CD14-positive monocyte (primary cell): Measurements from ENCODE around the gene ZNF500. TPM values are rescaled to one million over a fixed set of nuclear protein-coding genes. Genes with fewer than 3 reads are reported as not detected.
"Not testable (repeated sequence)": the region's sequence is repeated elsewhere in the genome, so short reads cannot be mapped to it uniquely, and the experiment has no call there.

Source experiments
- DNase-seq, 3 donors: peaks; one replicate each; pipeline ENCODE4 v3.0.0-alpha.2; 2011 to 2022
- H2AFZ ChIP-seq: 2 replicates; pipeline ENCODE4 v1.6.0; 2012; ENCODE audit warnings: mild to moderate bottlenecking, low read depth, low read length, inconsistent platforms; ENCODE audit not compliant: insufficient read depth, poor library complexity, severe bottlenecking
- H3K27ac ChIP-seq, 2 donors: 1 replicate in 1 of 2; 2 replicates in 1 of 2; pipeline ENCODE4 v1.5.1; 2012 to 2013; ENCODE audit warnings: low read length in 2 of 2, control low read depth in 1 of 2, inconsistent platforms in 1 of 2, low read depth in 1 of 2, mild to moderate bottlenecking in 1 of 2
- H3K27me3 ChIP-seq, 2 donors: one replicate each; pipeline versions ENCODE4 v1.6.0 to v1.6.1; 2011 to 2013; ENCODE audit warnings: low read length in 2 of 2; ENCODE audit not compliant: control insufficient read depth in 2 of 2, insufficient read depth in 2 of 2
- H3K36me3 ChIP-seq, 2 donors: replicated peaks in 1 of 2; 1 replicate in 1 of 2; 2 replicates in 1 of 2; pipeline versions ENCODE4 v1.5.1 to v1.6.1; 2012 to 2013; ENCODE audit warnings: low read length in 2 of 2, control low read depth in 1 of 2, inconsistent platforms in 1 of 2, mild to moderate bottlenecking in 1 of 2; ENCODE audit not compliant: insufficient read depth in 2 of 2, control insufficient read depth in 1 of 2
- H3K4me1 ChIP-seq, 2 donors: 1 replicate in 1 of 2; 2 replicates in 1 of 2; pipeline versions ENCODE4 v1.5.1 to v1.6.1; 2012 to 2013; ENCODE audit warnings: low read length in 2 of 2, control low read depth in 1 of 2, inconsistent platforms in 1 of 2, mild to moderate bottlenecking in 1 of 2, moderate library complexity in 1 of 2; ENCODE audit not compliant: insufficient read depth in 2 of 2, control insufficient read depth in 1 of 2
- H3K4me2 ChIP-seq: replicated peaks from 2 replicates; pipeline ENCODE3; 2012; ENCODE audit warnings: low read length, moderate library complexity, mild to moderate bottlenecking; ENCODE audit not compliant: poor library complexity, severe bottlenecking; ENCODE audit errors: extremely low read depth
- H3K4me3 ChIP-seq, 3 experiments: fragments of 200-600 bp in 1 of 3; sonication (generic) in 1 of 3; replicated peaks in 1 of 3; 1 replicate in 2 of 3; 2 replicates in 1 of 3; pipeline ENCODE4 v1.5.1; 2011 to 2013; ENCODE audit warnings: low read length in 3 of 3, mild to moderate bottlenecking in 3 of 3, control low read depth in 2 of 3, low read depth in 2 of 3, inconsistent platforms in 1 of 3, moderate library complexity in 1 of 3
- H3K79me2 ChIP-seq: 2 replicates; pipeline ENCODE4 v1.6.0; 2012; ENCODE audit warnings: mild to moderate bottlenecking, control low read depth, inconsistent platforms, low read length, moderate library complexity; ENCODE audit not compliant: insufficient read depth
- H3K9ac ChIP-seq: 2 replicates; pipeline ENCODE4 v1.6.0; 2017; ENCODE audit warnings: low read length, mild to moderate bottlenecking; ENCODE audit not compliant: insufficient read depth, poor library complexity, severe bottlenecking
- H3K9me3 ChIP-seq, 2 donors: replicated peaks in 1 of 2; 1 replicate in 1 of 2; 2 replicates in 1 of 2; pipeline versions ENCODE4 v1.5.1 to v1.6.1; 2012 to 2013; ENCODE audit warnings: low read length in 2 of 2, control low read depth in 1 of 2; ENCODE audit not compliant: control insufficient read depth in 1 of 2, insufficient read depth in 1 of 2
- H4K20me1 ChIP-seq: 2 replicates; pipeline ENCODE4 v1.6.0; 2012; ENCODE audit warnings: mild to moderate bottlenecking, low read length, control low read depth, moderate library complexity; ENCODE audit not compliant: insufficient read depth
- H3K27ac Mint-ChIP-seq, 7 donors: one replicate each; pipeline ENCODE4 v1.8.0; 2020; ENCODE audit warnings: mild to moderate bottlenecking in 7 of 7, mixed read lengths in 7 of 7, moderate library complexity in 6 of 7, inconsistent platforms in 2 of 7
- H3K27me3 Mint-ChIP-seq, 3 donors: one replicate each; pipeline ENCODE4 v1.8.0; 2021 to 2022; ENCODE audit warnings: low read depth in 3 of 3, mild to moderate bottlenecking in 3 of 3, mixed read lengths in 3 of 3, moderate library complexity in 3 of 3, inconsistent platforms in 1 of 3
- H3K36me3 Mint-ChIP-seq, 2 donors: one replicate each; pipeline ENCODE4 v1.8.0; 2020; ENCODE audit warnings: mixed read lengths in 2 of 2, inconsistent platforms in 1 of 2, mild to moderate bottlenecking in 1 of 2
- H3K4me1 Mint-ChIP-seq: one replicate; pipeline ENCODE4 v1.8.0; 2020; ENCODE audit warnings: mild to moderate bottlenecking, mixed read lengths
- H3K4me3 Mint-ChIP-seq, 2 donors: one replicate each; pipeline ENCODE4 v1.8.0; 2020; ENCODE audit warnings: mild to moderate bottlenecking in 2 of 2, mixed read lengths in 2 of 2, moderate library complexity in 1 of 2
- H3K9me3 Mint-ChIP-seq, 7 donors: one replicate each; pipeline ENCODE4 v1.8.0; 2020 to 2022; ENCODE audit warnings: mixed read lengths in 7 of 7, mild to moderate bottlenecking in 6 of 7, moderate library complexity in 6 of 7, inconsistent platforms in 2 of 7
- WGBS: methylation state at CpG from one replicate; pipeline ENCODE4 v1.1.5; 2013; ENCODE audit warnings: missing lambda C conversion rate; ENCODE audit not compliant: insufficient coverage; 5-methylcytosine and 5-hydroxymethylcytosine counted together
- intact Hi-C, 2 donors: fragments of 100-400 bp; cut with micrococcal nuclease; formaldehyde crosslinking; loops; one replicate each; pipeline versions ENCODE4 v1.15.0 to v1.15.1; 2023
- polyA plus RNA-seq, 3 donors: library from polyadenylated mRNA; depleted of rRNA in 1 of 3; unstranded in 2 of 3; stranded (reverse) in 1 of 3; fragments of 300-500 nt in 2 of 3; fragments of >200 nt in 1 of 3; fragmentation: Illumina TruSeq in 2 of 3; gene quantifications; 1 replicate in 2 of 3; 2 replicates in 1 of 3; pipeline ENCODE4 v1.2.3, GENCODE V29; 2012 to 2021
- TF ChIP-seq, protein P1 (sequence below): fragments of 200-600 bp; IDR thresholded peaks from one replicate; pipeline ENCODE4 v1.8.0; 2022; ENCODE audit warnings: antibody characterized with exemption, mild to moderate bottlenecking

ZNF500 gene
- polyA plus RNA-seq, 3 donors: 2.4 to 5.6 (median 5.2) TPM

DNA sequence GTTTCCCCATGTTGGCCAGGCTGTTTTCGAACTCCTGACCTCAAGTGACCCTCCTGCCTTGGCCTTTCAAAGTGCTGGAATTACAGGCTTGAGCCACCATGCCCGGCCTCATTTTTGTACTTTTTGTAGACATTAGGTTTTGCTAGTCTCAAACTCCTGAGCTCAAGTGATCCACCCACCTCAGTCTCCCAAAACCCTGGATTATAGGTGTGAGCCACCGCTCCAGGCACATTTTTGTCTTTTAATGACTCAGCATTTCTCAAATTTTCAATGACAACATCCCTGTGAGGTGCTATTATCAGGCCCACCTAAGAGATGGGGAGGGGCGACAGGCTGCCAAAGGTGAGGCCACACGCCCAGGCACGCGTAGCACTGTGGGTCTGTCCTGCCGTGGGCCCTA lies 20.1 kb upstream of the ZNF500 start:
- Mint-ChIP-seq H3K27ac (peak overlapping the region in 1 of 7 donors; percentile 63), H3K27me3 (peaks cover 1 to 6% (median 5%) of the 10 kb centered on the region in 3 donors), H3K9me3 (peaks cover 0 to 2% (median 0%) of the 10 kb centered on the region in 7 donors), H3K4me1 (peaks cover 14% of the 10 kb centered on the region), H3K4me3 (no peak overlapping the region), H3K36me3 (no peaks in the 10 kb centered on the region)
- Histone ChIP-seq H2AFZ (no peak overlapping the region), H4K20me1 (no peaks in the 10 kb centered on the region), H3K27me3 (no peaks in the 10 kb centered on the region), H3K4me3 (no peak overlapping the region), H3K4me2 (no peak overlapping the region), H3K79me2 (no peaks in the 10 kb centered on the region), H3K9ac (no peak overlapping the region), H3K27ac (no peak overlapping the region), H3K9me3 (no peaks in the 10 kb centered on the region), H3K36me3 (no peaks in the 10 kb centered on the region), H3K4me1 (peaks cover 8 to 10% of the 10 kb centered on the region in 2 donors)
- intact Hi-C loops: no loop called here
- WGBS: 100% methylated on average over 3 of the region's 8 CpGs
- TF ChIP-seq, protein P1, sequence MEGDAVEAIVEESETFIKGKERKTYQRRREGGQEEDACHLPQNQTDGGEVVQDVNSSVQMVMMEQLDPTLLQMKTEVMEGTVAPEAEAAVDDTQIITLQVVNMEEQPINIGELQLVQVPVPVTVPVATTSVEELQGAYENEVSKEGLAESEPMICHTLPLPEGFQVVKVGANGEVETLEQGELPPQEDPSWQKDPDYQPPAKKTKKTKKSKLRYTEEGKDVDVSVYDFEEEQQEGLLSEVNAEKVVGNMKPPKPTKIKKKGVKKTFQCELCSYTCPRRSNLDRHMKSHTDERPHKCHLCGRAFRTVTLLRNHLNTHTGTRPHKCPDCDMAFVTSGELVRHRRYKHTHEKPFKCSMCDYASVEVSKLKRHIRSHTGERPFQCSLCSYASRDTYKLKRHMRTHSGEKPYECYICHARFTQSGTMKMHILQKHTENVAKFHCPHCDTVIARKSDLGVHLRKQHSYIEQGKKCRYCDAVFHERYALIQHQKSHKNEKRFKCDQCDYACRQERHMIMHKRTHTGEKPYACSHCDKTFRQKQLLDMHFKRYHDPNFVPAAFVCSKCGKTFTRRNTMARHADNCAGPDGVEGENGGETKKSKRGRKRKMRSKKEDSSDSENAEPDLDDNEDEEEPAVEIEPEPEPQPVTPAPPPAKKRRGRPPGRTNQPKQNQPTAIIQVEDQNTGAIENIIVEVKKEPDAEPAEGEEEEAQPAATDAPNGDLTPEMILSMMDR: no peak
- DNase-seq: no peak

DNA sequence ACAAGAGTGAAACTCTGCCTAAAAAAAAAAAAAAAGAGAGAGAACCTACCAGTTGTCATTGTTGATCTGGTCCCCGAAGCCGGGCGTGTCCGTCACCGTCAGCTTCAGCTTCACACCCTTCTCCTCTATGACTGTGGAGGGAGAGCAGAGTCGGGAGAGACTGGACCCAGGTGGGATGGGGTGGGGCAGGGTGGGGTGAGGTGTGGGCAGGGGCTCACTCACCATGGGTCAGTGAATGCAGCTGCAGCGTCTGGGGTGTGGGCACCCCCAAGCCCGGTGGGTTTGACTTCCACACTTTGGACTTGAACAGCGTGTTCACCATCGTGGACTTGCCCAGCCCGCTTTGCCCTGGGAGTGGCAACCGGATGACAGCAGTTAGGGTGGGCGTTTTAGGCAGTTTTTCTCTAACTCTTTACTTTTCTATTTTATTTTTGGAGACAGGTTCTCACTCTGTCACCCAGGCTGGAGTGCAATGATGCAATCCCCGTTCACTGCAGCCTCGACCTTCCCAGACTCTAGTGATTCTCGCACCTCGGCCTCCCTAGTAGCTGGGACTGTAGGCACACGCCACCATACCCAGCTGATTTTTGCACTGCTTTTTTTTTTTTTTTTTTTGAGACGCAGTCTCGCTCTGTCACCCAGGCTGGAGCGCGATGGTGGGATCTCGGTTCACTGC lies 18.9 kb upstream of the ZNF500 start:
- H3K4me1 ChIP-seq: peaks cover 13 to 17% of the 10 kb centered on the region in 2 donors
- H2AFZ ChIP-seq: no peak overlapping the region
- H3K9me3 ChIP-seq: no peaks in the 10 kb centered on the region
- TF ChIP-seq, protein P1: no peak
- DNase-seq: no peak
- no peak overlapping the region for H3K4me3 Mint-ChIP-seq
- no peak overlapping the region for H3K9ac ChIP-seq
- H3K4me3 ChIP-seq: no peak overlapping the region
- H3K27ac ChIP-seq: no peak overlapping the region
- no peaks in the 10 kb centered on the region for H4K20me1 ChIP-seq
- peaks cover 20% of the 10 kb centered on the region for H3K4me1 Mint-ChIP-seq
- H3K4me2 ChIP-seq: no peak overlapping the region
- H3K27me3 Mint-ChIP-seq: peaks cover 4 to 6% (median 5%) of the 10 kb centered on the region in 3 donors
- 95% methylated on average over 8 of the region's 23 CpGs for WGBS
- no peaks in the 10 kb centered on the region for H3K36me3 ChIP-seq
- no peaks in the 10 kb centered on the region for H3K79me2 ChIP-seq
- H3K27ac Mint-ChIP-seq: no peak overlapping the region
- intact Hi-C loops: no loop called here
- H3K27me3 ChIP-seq: no peaks in the 10 kb centered on the region
- H3K9me3 Mint-ChIP-seq: no peaks in the 10 kb centered on the region
- H3K36me3 Mint-ChIP-seq: no peaks in the 10 kb centered on the region

DNA sequence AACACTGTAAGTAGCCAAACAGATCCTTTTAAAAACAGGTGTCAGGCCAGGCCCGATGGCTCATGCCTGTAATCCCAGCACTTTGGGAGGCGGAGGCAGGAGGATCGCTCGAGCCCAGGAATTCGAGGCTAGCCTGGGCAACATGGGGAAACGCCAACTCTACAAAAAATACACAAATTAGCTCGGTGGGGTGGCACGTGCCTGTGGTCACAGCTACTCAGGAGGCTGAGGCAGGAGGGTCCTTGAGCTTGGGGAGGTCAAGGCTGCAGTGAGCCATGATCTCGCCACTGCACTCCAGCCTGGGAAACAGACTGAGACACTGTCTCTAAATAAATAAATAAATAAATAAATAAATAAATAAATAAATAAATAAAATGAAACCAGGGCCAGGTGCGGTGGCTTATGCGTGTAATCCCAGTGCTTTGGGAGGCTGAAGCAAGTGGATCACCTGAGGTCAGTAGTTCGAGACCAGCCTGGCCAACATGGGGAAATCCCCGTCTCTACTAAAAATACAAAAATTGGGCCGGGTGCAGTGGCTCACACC lies 17.6 kb upstream of the ZNF500 start:
- H3K9me3 ChIP-seq, H3K27me3 ChIP-seq, DNase-seq, H2AFZ ChIP-seq, H3K4me2 ChIP-seq, H3K27ac ChIP-seq, H3K9me3 Mint-ChIP-seq, H3K36me3 ChIP-seq, H3K4me3 ChIP-seq, H3K27me3 Mint-ChIP-seq, H3K36me3 Mint-ChIP-seq, H3K4me3 Mint-ChIP-seq, intact Hi-C loops, H3K9ac ChIP-seq, H4K20me1 ChIP-seq, H3K79me2 ChIP-seq: not testable (repeated sequence)
- WGBS: 96% methylated on average over 8 of the region's 14 CpGs
- peaks cover 24% of the 10 kb centered on the region for H3K4me1 Mint-ChIP-seq
- H3K4me1 ChIP-seq: peaks cover 13 to 17% of the 10 kb centered on the region in 2 donors
- H3K27ac Mint-ChIP-seq: peak overlapping the region in 1 of 7 donors; percentile 27
